IPS-20b (cell line): Measurements from ENCODE around the gene HINT2.

ENCODE experiments used
- H3K27ac ChIP-seq: one replicate; pipeline ENCODE4 v1.5.1; 2013; ENCODE audit warnings: low read length
- H3K27me3 ChIP-seq: 2 replicates; pipeline ENCODE4 v1.6.1; 2013; ENCODE audit warnings: mild to moderate bottlenecking, low read length, inconsistent platforms; ENCODE audit not compliant: insufficient read depth
- H3K36me3 ChIP-seq: 2 replicates; pipeline ENCODE4 v1.6.1; 2013; ENCODE audit warnings: low read depth, mild to moderate bottlenecking, inconsistent platforms, low read length, moderate library complexity; ENCODE audit not compliant: insufficient read depth
- H3K4me1 ChIP-seq: 2 replicates; pipeline ENCODE4 v1.6.1; 2013; ENCODE audit warnings: mild to moderate bottlenecking, control low read depth, inconsistent platforms, low read length, moderate library complexity; ENCODE audit not compliant: insufficient read depth
- H3K4me3 ChIP-seq: 2 replicates; pipeline ENCODE4 v1.5.1; 2013; ENCODE audit warnings: mild to moderate bottlenecking, low read length, inconsistent platforms
- H3K9ac ChIP-seq: 2 replicates; pipeline ENCODE4 v1.6.1; 2013; ENCODE audit warnings: low read depth, mild to moderate bottlenecking, inconsistent platforms, low read length, moderate library complexity
- H3K9me3 ChIP-seq: 2 replicates; pipeline ENCODE4 v1.6.1; 2013; ENCODE audit warnings: mild to moderate bottlenecking, low read depth, low read length, inconsistent platforms; ENCODE audit not compliant: insufficient read depth

The HINT2 gene

GRCh38 chr9:35836595-35836994 lies 21.8 kb upstream of the HINT2 start:
- Histone ChIP-seq H3K9ac (no peak overlapping the region), H3K9me3 (no peaks in the 10 kb centered on the region), H3K4me1 (no peaks in the 10 kb centered on the region), H3K27me3 (no peaks in the 10 kb centered on the region), H3K4me3 (no peak overlapping the region), H3K36me3 (no peaks in the 10 kb centered on the region), H3K27ac (no peak overlapping the region)

GRCh38 chr9:35835766-35836165 lies 20.9 kb upstream of the HINT2 start:
- Histone ChIP-seq H3K4me1 (no peaks in the 10 kb centered on the region), H3K9me3 (no peaks in the 10 kb centered on the region), H3K27me3 (no peaks in the 10 kb centered on the region), H3K9ac (no peak overlapping the region), H3K4me3 (no peak overlapping the region), H3K36me3 (no peaks in the 10 kb centered on the region), H3K27ac (no peak overlapping the region)

GRCh38 chr9:35835216-35835632 lies 20.4 kb upstream of the HINT2 start:
- Histone ChIP-seq H3K4me1 (no peaks in the 10 kb centered on the region), H3K27ac (no peak overlapping the region), H3K9me3 (no peaks in the 10 kb centered on the region), H3K27me3 (no peaks in the 10 kb centered on the region), H3K9ac (no peak overlapping the region), H3K4me3 (no peak overlapping the region), H3K36me3 (no peaks in the 10 kb centered on the region)

- Histone ChIP-seq H3K4me3 (no peak overlapping the region), H3K27me3 (no peaks in the 10 kb centered on the region), H3K9ac (no peak overlapping the region), H3K27ac (no peak overlapping the region), H3K36me3 (no peaks in the 10 kb centered on the region), H3K4me1 (peaks cover 6% of the 10 kb centered on the region; the same call in 1 of the 2 replicates), H3K9me3 (no peaks in the 10 kb centered on the region)
These were observed 19.7 kb upstream of the HINT2 start for GRCh38 chr9:35834260-35835215.

GRCh38 chr9:35832814-35833213 lies 18.0 kb upstream of the HINT2 start:
- H3K27me3 ChIP-seq, result no peaks in the 10 kb centered on the region
- H3K27ac ChIP-seq, result no peak overlapping the region
- no peaks in the 10 kb centered on the region for H3K36me3 ChIP-seq
- H3K9me3 ChIP-seq, result no peaks in the 10 kb centered on the region
- no peak overlapping the region for H3K4me3 ChIP-seq
- no peak overlapping the region for H3K9ac ChIP-seq
- peaks cover 6% of the 10 kb centered on the region; the same call in 1 of the 2 replicates for H3K4me1 ChIP-seq

- H3K4me1 ChIP-seq, result peaks cover 6% of the 10 kb centered on the region; the same call in 1 of the 2 replicates
- no peak overlapping the region for H3K27ac ChIP-seq
- H3K4me3 ChIP-seq, result no peak overlapping the region
- H3K9ac ChIP-seq, result no peak overlapping the region
- no peaks in the 10 kb centered on the region for H3K36me3 ChIP-seq
- no peaks in the 10 kb centered on the region for H3K9me3 ChIP-seq
- H3K27me3 ChIP-seq, result no peaks in the 10 kb centered on the region
These were observed 16.2 kb upstream of the HINT2 start for GRCh38 chr9:35831040-35831439.

- H3K4me3 ChIP-seq, result peak overlapping the region; percentile 75
- peak overlapping the region; percentile 61; the same call in 1 of the 2 replicates for H3K9ac ChIP-seq
- no peaks in the 10 kb centered on the region for H3K27me3 ChIP-seq
- peaks cover 6% of the 10 kb centered on the region; the same call in 1 of the 2 replicates for H3K4me1 ChIP-seq
- no peaks in the 10 kb centered on the region for H3K36me3 ChIP-seq
- no peak overlapping the region for H3K27ac ChIP-seq
- no peaks in the 10 kb centered on the region for H3K9me3 ChIP-seq
These were observed 14.9 kb upstream of the HINT2 start for GRCh38 chr9:35829764-35830096.

- H3K9ac ChIP-seq, result peak within 1 kb of the TSS; percentile 61; the same call in 1 of the 2 replicates
- H3K36me3 ChIP-seq, result no peaks in the 10 kb centered on the region
- H3K4me3 ChIP-seq, result peak within 1 kb of the TSS; percentile 75
- peaks cover 7% of the 10 kb centered on the region; the same call in 1 of the 2 replicates for H3K4me1 ChIP-seq
- H3K27ac ChIP-seq, result no peak within 1 kb of the TSS
- no peaks in the 10 kb centered on the region for H3K27me3 ChIP-seq
- no peaks in the 10 kb centered on the region for H3K9me3 ChIP-seq
These were observed 14.4 kb upstream of the HINT2 start, which contains the start of gene TMEM8B for GRCh38 chr9:35829084-35829763. TSS of gene TMEM8B (plus strand) at chr9:35829228. CDS start at chr9:35829448, 220 bp downstream.

GRCh38 chr9:35828716-35829083 lies 13.9 kb upstream of the HINT2 start, which contains the start of gene FAM221B:
TSS of gene FAM221B (minus strand) at chr9:35828732. CDS start at chr9:35826161, 2,571 bp downstream.
- Histone ChIP-seq H3K4me3 (peak within 1 kb of the TSS; percentile 75), H3K36me3 (no peaks in the 10 kb centered on the region), H3K9ac (peak within 1 kb of the TSS; percentile 61; the same call in 1 of the 2 replicates), H3K4me1 (peaks cover 10% of the 10 kb centered on the region; the same call in 1 of the 2 replicates), H3K9me3 (no peaks in the 10 kb centered on the region), H3K27ac (no peak within 1 kb of the TSS), H3K27me3 (no peaks in the 10 kb centered on the region)

- Histone ChIP-seq H3K9ac (no peak overlapping the region), H3K9me3 (no peaks in the 10 kb centered on the region), H3K36me3 (no peaks in the 10 kb centered on the region), H3K27me3 (no peaks in the 10 kb centered on the region), H3K4me3 (no peak overlapping the region), H3K27ac (no peak overlapping the region), H3K4me1 (peaks cover 14% of the 10 kb centered on the region; the same call in 1 of the 2 replicates)
These were observed 12.6 kb upstream of the HINT2 start for GRCh38 chr9:35827486-35827885.

- no peaks in the 10 kb centered on the region for H3K36me3 ChIP-seq
- H3K27ac ChIP-seq, result no peak overlapping the region
- H3K9ac ChIP-seq, result no peak overlapping the region
- H3K27me3 ChIP-seq, result no peaks in the 10 kb centered on the region
- H3K9me3 ChIP-seq, result no peaks in the 10 kb centered on the region
- no peak overlapping the region for H3K4me3 ChIP-seq
- H3K4me1 ChIP-seq, result peaks cover 14% of the 10 kb centered on the region; the same call in 1 of the 2 replicates
These were observed 11.3 kb upstream of the HINT2 start for GRCh38 chr9:35826071-35826701.
